ENCODE results near the gene ELP4.

- TF ChIP-seq, protein P1, sequence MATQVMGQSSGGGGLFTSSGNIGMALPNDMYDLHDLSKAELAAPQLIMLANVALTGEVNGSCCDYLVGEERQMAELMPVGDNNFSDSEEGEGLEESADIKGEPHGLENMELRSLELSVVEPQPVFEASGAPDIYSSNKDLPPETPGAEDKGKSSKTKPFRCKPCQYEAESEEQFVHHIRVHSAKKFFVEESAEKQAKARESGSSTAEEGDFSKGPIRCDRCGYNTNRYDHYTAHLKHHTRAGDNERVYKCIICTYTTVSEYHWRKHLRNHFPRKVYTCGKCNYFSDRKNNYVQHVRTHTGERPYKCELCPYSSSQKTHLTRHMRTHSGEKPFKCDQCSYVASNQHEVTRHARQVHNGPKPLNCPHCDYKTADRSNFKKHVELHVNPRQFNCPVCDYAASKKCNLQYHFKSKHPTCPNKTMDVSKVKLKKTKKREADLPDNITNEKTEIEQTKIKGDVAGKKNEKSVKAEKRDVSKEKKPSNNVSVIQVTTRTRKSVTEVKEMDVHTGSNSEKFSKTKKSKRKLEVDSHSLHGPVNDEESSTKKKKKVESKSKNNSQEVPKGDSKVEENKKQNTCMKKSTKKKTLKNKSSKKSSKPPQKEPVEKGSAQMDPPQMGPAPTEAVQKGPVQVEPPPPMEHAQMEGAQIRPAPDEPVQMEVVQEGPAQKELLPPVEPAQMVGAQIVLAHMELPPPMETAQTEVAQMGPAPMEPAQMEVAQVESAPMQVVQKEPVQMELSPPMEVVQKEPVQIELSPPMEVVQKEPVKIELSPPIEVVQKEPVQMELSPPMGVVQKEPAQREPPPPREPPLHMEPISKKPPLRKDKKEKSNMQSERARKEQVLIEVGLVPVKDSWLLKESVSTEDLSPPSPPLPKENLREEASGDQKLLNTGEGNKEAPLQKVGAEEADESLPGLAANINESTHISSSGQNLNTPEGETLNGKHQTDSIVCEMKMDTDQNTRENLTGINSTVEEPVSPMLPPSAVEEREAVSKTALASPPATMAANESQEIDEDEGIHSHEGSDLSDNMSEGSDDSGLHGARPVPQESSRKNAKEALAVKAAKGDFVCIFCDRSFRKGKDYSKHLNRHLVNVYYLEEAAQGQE (IDR thresholded peaks at IDR 0.05; ENCODE audit: insufficient read depth in 1 of 2, low read depth in 2 of 2, low read length in 2 of 2): no peak
- TF ChIP-seq SIN3A (IDR thresholded peaks at IDR 0.05; ENCODE audit: borderline replicate concordance, insufficient read depth, low read length): no peak
Observed at GRCh38 chr11:31814176-31814868, 304.8 kb downstream of the ELP4 start.
